Skeletal muscle satellite cell (primary cell): Measurements from ENCODE around the gene E2F4. TPM values are rescaled to one million over a fixed set of nuclear protein-coding genes. Genes with fewer than 3 reads are reported as not detected.

Source experiments
- H3K27me3 ChIP-seq: 2 replicates; pipeline ENCODE4 v1.7.0; 2013; ENCODE audit warnings: low read length; ENCODE audit not compliant: control insufficient read depth, insufficient read depth
- H3K36me3 ChIP-seq: 2 replicates; pipeline ENCODE4 v1.7.0; 2013; ENCODE audit warnings: mild to moderate bottlenecking, control low read depth, low read length; ENCODE audit not compliant: insufficient read depth
- H3K4me1 ChIP-seq: 2 replicates; pipeline ENCODE4 v1.7.0; 2013; ENCODE audit warnings: low read length; ENCODE audit not compliant: control insufficient read depth, insufficient read depth
- H3K4me2 ChIP-seq: 2 replicates; pipeline ENCODE4 v1.7.0; 2013; ENCODE audit warnings: mild to moderate bottlenecking, low read length
- H3K4me3 ChIP-seq: 2 replicates; pipeline ENCODE4 v1.7.0; 2013; ENCODE audit warnings: low read length
- H3K9ac ChIP-seq: 2 replicates; pipeline ENCODE4 v1.7.0; 2013; ENCODE audit warnings: mild to moderate bottlenecking, low read depth, low read length, moderate library complexity
- H3K9me3 ChIP-seq: replicated peaks from 2 replicates; pipeline ENCODE4 v1.7.0; 2013; ENCODE audit warnings: mild to moderate bottlenecking, control low read depth, low read length
- total RNA-seq: library from RNA; depleted of rRNA; stranded (reverse); fragments of >200 nt; gene quantifications from 2 replicates; pipeline ENCODE4 v1.2.3, GENCODE V29; 2012; rRNA removed

The E2F4 gene
- 77.6 and 88.0 TPM in 2 replicates for total RNA-seq

GRCh38 chr16:67191995-67192681 is at the start of gene E2F4:
Gene E2F4, plus strand, starts transcription at chr16:67192155. Its CDS starts 73 bp downstream, at chr16:67192228.
- H3K36me3 ChIP-seq: peaks cover 42% of the 10 kb centered on the region

DNA sequence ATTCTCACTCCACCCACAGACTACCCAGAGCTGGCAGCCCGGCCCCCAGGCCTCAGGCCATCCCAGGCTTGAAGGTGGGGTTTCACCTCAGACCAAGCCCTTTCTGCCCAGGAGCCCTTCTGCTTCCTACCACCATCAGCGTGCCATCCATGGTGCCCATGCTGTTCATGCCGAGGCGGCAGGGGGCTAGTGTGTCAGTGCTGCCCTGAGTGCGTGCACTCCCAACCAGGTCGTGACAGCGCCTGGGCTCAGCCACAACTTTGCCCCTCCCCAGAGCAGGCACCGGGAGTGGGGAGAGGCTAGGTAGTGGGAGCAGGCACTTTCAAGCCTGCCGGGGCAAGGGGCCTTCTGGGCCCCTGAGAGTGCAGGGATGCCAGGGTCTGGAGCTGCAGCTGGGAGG is 49.6 kb upstream of the E2F4 start:
- Histone ChIP-seq H3K27me3 (no peaks in the 10 kb centered on the region), H3K36me3 (peaks cover 77% of the 10 kb centered on the region), H3K9ac (no peak overlapping the region), H3K4me1 (no peaks in the 10 kb centered on the region), H3K9me3 (no peaks in the 10 kb centered on the region), H3K4me3 (no peak overlapping the region), H3K4me2 (no peak overlapping the region)

More at GRCh38 chr16:67191995-67192681, at the start of gene E2F4:
- peak within 1 kb of the TSS; percentile 90 for H3K4me2 ChIP-seq
- peak within 1 kb of the TSS; percentile 99 for H3K9ac ChIP-seq
- peak within 1 kb of the TSS; percentile 95 for H3K4me3 ChIP-seq
- H3K9me3 ChIP-seq: no peaks in the 10 kb centered on the region
- peaks cover 34% of the 10 kb centered on the region for H3K4me1 ChIP-seq
- H3K27me3 ChIP-seq: no peaks in the 10 kb centered on the region

DNA sequence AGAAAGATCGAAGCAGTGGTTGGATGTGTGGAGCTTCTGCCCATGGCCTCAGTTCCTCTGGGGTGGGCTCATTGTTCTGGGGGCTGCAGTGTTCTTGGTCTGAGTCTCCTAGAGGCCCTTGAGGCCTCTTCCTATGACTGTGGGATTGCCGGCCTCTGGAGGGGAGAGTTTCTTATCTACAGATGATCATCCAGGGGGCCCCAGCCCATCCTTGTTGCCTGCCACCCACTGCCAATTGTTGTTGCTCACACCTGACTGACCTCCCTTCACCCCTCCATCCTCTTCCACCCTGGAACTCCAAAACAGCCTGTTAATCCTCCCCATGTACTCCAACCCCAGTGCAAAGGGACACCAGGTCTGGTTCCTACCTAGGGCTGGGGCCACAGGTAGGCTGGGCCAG is 47.0 kb upstream of the E2F4 start:
- Histone ChIP-seq H3K4me1 (peaks cover under 1% of the 10 kb centered on the region), H3K4me2 (no peak overlapping the region), H3K27me3 (no peaks in the 10 kb centered on the region), H3K36me3 (peaks cover 85% of the 10 kb centered on the region), H3K4me3 (no peak overlapping the region), H3K9me3 (no peaks in the 10 kb centered on the region), H3K9ac (no peak overlapping the region)

DNA sequence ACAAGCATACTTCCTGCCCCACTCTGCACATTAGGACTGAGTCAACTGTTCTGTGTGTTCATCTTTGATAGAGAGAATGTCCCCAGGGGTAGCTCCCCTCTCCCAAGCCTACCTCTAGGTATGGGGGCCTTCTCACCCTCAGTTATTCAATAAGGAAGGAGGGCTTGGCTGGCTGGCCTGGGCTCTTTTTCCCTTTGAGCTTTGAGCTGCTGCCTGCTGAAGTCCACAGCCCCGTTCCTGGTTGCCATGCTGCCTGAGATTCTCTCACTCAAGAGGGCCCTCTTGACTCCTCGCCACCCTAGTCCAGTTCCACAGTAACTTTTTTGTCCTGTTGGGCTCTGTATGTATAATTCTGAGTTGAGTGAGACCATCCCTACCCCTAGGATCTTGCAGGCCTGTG is 46.2 kb upstream of the E2F4 start:
- no peak overlapping the region for H3K4me2 ChIP-seq
- H3K4me1 ChIP-seq: peaks cover 5% of the 10 kb centered on the region
- no peaks in the 10 kb centered on the region for H3K27me3 ChIP-seq
- no peaks in the 10 kb centered on the region for H3K9me3 ChIP-seq
- no peak overlapping the region for H3K4me3 ChIP-seq
- H3K36me3 ChIP-seq: peaks cover 79% of the 10 kb centered on the region
- no peak overlapping the region for H3K9ac ChIP-seq

GRCh38 chr16:67146523-67147357 is 45.2 kb upstream of the E2F4 start:
- Histone ChIP-seq H3K27me3 (no peaks in the 10 kb centered on the region), H3K36me3 (peaks cover 69% of the 10 kb centered on the region)

DNA sequence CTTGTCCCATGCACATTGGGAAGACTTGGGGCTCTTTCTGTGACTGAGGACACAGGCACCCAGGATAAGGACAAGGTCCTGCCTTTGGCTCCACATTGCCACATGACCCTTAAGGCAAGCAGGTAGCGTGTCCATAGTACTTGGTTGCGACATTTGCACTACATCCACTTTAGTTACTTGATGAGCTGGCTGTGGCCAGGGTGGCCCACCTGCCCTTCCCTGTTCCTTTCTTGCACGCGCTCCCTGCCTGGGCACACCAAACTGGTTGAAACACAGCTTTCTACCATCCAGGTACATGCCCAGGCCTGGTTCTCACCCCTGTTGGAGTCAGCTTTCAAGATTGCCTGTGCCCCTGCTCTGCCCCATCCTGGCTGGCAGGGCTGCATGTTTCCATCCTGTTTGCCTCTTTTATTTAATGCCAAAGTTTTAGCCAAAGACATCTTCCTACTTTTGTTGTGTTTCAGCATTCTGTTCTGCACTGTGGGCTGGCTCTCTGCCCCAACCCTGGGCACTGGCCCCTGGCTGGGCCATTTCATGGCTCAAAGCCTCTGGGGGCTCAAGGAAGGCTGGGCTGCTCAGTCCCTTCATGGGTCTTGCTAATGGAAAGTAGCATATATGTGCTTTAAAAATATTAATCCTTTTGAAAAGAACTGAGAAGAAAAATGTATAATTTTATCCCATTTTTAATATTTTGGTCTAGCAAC is 44.4 kb upstream of the E2F4 start:
- Histone ChIP-seq H3K27me3 (no peaks in the 10 kb centered on the region), H3K36me3 (peaks cover 62% of the 10 kb centered on the region), H3K4me1 (peaks cover 14% of the 10 kb centered on the region), H3K9ac (no peak overlapping the region), H3K9me3 (no peaks in the 10 kb centered on the region), H3K4me2 (no peak overlapping the region), H3K4me3 (no peak overlapping the region)

More at GRCh38 chr16:67146523-67147357, 45.2 kb upstream of the E2F4 start:
- H3K9ac ChIP-seq: no peak overlapping the region
- H3K4me1 ChIP-seq: peaks cover 14% of the 10 kb centered on the region
- H3K4me3 ChIP-seq: no peak overlapping the region
- H3K4me2 ChIP-seq: no peak overlapping the region
- H3K9me3 ChIP-seq: no peaks in the 10 kb centered on the region

DNA sequence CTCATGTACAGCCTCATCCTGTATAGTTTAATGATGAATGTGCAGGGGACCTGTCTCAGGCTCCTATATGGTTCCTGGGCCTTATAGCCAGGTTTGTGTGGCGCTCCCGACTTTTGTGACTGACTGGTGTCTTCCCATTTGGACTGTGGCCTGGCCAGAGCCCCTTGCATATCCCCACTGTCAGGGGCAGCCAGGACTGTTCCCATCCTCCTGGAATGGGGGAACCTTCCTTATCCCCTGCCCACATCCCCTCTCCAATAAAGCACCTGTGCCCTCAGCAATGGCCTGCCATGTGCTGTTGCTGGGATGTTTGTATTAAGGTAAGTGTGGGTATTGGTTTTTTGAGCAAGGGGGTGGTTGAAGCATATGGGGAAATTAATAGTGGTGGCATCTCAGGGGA is 43.7 kb upstream of the E2F4 start:
- no peaks in the 10 kb centered on the region for H3K9me3 ChIP-seq
- H3K4me1 ChIP-seq: peaks cover 14% of the 10 kb centered on the region
- H3K9ac ChIP-seq: no peak overlapping the region
- H3K27me3 ChIP-seq: no peaks in the 10 kb centered on the region
- H3K36me3 ChIP-seq: peaks cover 59% of the 10 kb centered on the region
- H3K4me3 ChIP-seq: no peak overlapping the region
- no peak overlapping the region for H3K4me2 ChIP-seq

DNA sequence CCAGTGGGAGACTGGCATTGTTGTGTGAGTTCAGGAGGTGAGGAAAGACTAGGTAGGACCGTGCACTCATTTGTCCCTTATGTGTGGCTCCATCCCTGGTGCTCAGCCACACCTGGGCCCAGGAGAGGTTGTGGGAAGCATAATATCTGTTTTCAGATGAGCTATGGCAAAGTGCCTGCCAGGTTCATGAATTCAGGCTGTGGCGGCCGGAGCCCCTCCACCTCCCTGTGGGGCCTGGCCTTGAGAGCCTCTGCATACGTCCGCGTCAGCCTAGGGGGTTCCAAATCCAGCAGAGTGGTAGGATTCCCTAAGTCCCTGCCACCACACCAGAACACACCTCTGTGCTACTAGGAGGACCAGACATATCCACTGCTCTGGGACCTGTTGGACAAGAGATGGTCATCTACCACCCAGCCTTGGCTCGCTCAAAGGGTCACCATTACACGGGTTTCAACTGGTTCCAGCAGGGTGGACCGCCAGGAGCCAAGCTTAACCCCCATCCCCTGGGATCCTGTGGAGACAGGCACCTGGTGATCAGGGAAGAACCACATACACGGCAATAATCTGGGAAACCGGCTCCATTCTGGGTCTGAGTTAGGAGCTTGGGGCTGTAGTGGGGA is 43.2 kb upstream of the E2F4 start:
- no peaks in the 10 kb centered on the region for H3K9me3 ChIP-seq
- no peak overlapping the region for H3K4me2 ChIP-seq
- no peak overlapping the region for H3K4me3 ChIP-seq
- no peaks in the 10 kb centered on the region for H3K27me3 ChIP-seq
- H3K4me1 ChIP-seq: peaks cover 14% of the 10 kb centered on the region
- H3K9ac ChIP-seq: no peak overlapping the region
- peaks cover 56% of the 10 kb centered on the region for H3K36me3 ChIP-seq

GRCh38 chr16:67149276-67150046 is 42.5 kb upstream of the E2F4 start:
- Histone ChIP-seq H3K27me3 (no peaks in the 10 kb centered on the region), H3K9me3 (no peaks in the 10 kb centered on the region), H3K36me3 (peaks cover 49% of the 10 kb centered on the region), H3K4me3 (peak overlapping the region; percentile 89), H3K4me2 (peak overlapping the region; percentile 90), H3K9ac (no peak overlapping the region), H3K4me1 (peaks cover 14% of the 10 kb centered on the region)

- Histone ChIP-seq H3K27me3 (no peaks in the 10 kb centered on the region), H3K9me3 (no peaks in the 10 kb centered on the region), H3K36me3 (peaks cover 42% of the 10 kb centered on the region), H3K9ac (peak overlapping the region; percentile 93), H3K4me1 (peaks cover 17% of the 10 kb centered on the region), H3K4me3 (peak overlapping the region; percentile 89), H3K4me2 (peak overlapping the region; percentile 90)
Observed at GRCh38 chr16:67150047-67150832, 41.7 kb upstream of the E2F4 start.
